NCI-H1694 treated with DMSO at 0.1 percent for 48 hours (cell line): ENCODE data around the gene IPO11.
A peak's percentile ranks its signal among the peaks of the same experiment; 100 is the strongest.
"Not testable (repeated sequence)": the region's sequence is repeated elsewhere in the genome, so short reads cannot be mapped to it uniquely, and the experiment has no call there.

Source experiments
- DNase-seq: peaks from one replicate; lab custom pipeline; 2025; lab: John Stamatoyannopoulos, UW

IPO11 gene

GRCh38 chr5:62450259-62450658, 37.7 kb downstream of the IPO11 start:
- no peak for DNase-seq

DNA sequence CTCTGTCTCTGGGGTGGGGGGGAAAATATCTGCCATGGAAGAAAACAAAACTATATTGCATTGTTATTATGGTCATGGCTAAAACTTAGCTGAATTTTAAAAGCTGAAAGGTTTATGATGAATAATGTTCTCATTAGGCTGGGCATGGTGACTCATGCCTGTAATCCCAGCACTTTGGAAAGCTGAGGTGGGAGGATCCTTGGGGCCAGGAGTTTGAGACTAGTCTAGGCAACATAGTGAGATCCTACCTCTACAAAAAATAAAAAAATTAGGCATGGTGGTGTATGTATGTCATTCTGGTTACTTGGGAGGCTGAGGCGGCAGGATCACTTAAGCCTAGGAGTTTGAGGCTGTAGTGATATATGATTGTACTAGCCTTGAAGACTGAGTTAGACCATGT, 44.5 kb downstream of the IPO11 start:
- no peak for DNase-seq

DNA sequence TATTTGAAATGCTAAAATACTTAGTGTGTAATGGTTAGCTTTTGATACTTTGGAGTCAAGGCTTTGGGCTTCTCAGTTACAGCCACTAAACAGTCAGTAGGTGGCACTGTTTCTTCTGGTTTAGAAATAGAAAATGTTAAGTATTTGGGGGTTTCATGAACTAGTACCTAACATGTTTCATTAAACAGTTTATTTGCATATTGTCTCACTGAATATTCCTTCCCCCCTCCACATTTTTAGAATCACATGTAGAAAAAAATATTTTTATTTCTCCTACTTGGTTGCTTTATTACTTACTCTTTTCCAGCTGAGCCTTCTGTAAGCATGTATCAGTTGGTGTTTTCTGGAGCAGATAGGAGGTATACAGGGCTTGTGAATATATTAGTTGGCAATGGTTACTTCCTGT, 48.0 kb downstream of the IPO11 start:
- DNase-seq: peak; percentile 53

GRCh38 chr5:62461561-62461960, 49.0 kb downstream of the IPO11 start:
- no peak for DNase-seq

DNA sequence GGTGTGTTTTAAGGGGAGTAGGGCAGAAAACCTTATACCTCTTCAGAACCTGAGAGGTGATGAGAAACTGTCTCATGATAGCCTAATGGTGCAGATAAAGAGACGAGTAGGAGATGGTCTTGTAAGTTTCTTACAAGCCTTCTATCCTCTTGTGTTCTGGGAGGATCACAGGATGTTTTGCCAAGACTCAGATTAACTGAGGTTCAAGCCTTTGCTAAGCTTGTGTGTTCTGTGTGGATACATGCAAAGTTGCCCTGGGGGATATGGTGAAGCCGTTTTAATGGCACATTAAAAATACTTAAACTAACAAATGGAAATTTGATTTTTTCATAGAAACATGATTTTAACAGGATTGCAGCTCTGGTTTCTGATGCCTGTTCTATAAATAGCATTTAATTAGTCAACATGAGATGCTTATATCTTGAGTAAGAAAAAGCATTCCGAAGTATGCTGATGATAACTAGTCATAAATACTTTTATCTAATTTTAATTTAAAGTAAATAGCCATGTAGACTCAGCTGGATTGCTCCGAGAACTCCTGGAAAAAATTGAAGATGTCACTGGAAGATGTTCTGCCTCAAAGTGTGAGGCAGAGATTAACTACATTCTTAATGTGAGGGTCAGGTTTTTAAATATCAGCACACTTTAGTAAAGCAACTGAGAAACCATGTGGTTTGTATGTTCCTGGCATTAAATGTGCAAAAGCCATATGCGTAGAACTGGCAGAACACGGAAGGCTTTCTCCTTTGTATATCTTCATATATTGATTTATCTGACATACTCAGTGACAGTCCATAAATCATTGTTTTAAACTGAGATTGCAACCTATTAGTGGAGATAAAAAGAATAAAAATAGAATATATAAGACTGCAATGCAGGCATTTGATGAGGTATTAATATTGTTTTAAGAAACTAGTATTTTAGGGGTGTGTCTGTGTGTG, 53.7 kb downstream of the IPO11 start:
- no peak for DNase-seq

GRCh38 chr5:62473209-62473608, 60.6 kb downstream of the IPO11 start:
- DNase-seq: no peak

GRCh38 chr5:62475072-62475471, 62.5 kb downstream of the IPO11 start:
- DNase-seq: no peak

DNA sequence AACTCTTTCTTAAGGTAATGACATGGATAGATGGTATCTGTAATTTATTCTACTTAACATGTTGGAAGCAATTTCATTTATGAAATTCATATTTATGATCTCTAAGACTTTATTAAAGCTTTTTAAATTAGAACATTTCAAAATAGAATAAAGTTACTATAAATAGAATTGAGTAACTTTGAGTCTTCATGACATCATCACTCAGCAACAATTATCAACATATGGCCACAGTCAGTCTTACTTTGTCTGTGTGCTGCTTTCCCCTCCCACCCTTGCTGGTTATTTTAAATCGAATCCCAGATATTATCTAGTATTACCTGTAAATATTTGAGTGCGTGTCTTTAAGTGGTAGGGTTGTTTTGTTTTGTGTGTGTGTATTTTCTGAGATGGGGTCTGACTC, 65.2 kb downstream of the IPO11 start:
- no peak for DNase-seq

- no peak for DNase-seq
These were observed 71.0 kb downstream of the IPO11 start for GRCh38 chr5:62483556-62483955.

- no peak for DNase-seq
These were observed 74.1 kb downstream of the IPO11 start for GRCh38 chr5:62486672-62487071.

DNA sequence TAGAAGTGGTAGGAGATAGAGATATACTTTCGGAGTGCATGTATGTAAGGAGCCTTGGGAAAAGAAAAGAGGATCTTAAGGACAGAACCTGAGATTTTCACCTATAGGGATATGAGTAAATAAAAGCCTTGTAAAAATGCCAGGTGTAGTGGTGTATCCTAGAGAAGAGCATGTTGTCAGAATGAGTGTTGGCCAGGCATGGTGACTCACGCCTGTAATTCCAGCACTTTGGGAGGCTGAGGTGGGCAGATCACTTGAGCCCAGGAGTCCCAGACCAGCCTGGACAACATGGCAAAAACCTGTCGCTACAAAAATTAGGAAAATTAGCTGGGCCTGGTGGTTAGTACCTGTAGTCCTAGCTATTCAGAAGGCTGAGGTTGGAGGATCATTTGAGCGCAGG, 76.0 kb downstream of the IPO11 start:
- no peak for DNase-seq

- no peak for DNase-seq
These were observed 76.9 kb downstream of the IPO11 start for GRCh38 chr5:62489471-62489870.

DNA sequence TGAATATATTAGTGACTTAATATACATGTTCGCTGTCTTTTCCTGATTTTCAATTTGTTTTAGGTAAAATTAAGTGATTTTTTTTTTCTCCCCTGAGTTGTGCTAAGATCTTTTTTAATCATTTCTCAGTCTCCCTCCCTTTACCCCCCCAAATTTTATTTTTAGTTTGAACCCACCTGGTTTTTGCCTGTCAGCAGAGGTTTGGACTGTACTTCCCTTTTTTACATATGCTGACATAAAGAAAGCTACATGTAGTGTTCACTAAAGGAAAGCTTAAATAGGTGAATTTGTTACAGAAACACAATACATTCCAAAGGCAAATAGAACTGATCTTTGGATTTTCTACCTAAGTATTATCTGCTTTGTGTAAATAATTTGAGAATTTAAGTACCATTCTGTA, 82.2 kb downstream of the IPO11 start:
- no peak for DNase-seq

DNA sequence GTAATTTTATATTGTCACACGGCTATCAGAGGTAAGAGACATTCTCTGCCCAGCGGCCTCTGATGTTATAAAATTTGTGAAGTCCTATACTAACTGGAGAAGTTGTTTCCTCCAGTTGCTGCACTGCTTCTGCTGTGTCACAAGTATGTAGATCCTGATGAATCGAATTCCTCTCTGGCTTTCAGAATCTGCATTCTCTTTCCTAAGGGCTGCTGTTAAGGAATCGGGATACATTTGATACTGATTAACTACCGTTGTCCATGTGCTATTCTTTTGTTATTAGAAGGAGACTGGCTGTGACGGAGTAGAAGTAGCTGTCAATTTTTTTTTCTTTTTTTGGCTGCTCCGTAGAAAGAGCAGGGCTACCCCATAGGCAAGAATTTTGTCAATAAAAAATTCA, 84.3 kb downstream of the IPO11 start:
- no peak for DNase-seq

DNA sequence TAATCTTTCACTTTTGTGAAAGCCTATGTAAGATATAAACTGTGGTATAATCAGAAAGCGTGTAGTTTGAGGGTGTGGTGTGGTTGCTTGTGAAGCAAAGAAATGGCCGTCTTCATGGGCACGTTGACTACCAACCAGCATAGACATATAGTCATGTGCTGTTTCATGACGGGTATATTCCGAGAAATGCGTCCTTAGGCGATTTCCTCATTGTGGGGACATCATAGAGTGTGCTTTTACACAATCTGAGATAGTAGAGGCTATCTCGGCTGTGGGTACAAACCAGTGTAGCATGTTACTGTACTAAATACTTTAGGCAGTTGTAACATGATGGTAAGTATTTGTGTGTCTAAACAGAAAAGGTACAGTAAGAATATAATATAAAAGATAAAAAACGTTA, 86.4 kb downstream of the IPO11 start:
- DNase-seq: no peak

- DNase-seq: no peak
These were observed 87.2 kb downstream of the IPO11 start for GRCh38 chr5:62499756-62500155.

DNA sequence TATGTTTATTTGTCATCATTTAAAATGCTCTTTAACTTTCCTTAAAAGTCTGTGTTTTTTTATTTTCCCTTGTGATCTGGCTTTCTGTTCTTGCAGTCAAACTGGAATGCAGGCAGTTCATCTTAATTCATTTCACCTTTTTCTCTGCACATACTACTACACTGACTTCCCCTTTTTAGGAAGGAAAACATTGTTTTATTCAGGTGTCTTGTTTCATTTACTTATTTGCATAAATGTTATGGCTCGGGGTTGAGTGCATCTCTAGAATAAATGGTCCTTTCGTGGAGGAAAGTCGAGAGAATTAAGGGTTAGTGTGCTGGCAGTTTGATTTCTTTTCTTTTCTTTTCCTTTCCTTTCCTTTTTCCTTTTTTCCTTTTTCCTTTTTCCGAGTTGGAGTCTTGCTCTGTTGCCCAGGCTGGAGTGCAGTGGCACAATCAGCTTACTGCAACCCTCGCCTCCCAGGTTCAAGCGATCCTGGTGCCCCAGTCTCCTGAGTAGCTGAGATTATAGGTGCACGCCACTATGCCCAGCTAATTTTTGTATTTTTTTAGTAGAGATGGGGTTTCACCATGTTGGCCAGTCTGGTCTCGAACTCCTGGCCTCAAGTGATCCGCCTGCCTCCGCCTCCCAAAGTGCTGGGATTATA, 90.0 kb downstream of the IPO11 start:
- DNase-seq: no peak

DNA sequence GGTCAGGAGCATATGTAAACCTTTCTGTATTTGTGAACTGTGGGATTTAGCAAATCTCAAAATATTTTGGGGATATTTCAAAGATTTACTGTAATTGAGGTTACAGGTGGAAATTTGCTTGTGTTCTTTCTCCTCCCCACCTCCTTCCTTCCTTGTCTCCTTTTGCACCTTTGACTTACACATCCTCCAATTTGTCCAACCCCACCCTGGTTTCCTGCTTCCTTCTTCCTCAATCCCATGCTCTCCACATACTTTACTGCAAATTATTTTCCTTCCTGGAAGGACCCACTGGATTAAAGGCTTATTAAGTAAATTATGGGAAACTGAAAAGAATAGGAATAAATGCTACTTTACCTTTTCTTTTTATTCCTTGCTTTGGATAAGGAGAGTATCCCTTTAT, 91.6 kb downstream of the IPO11 start:
- DNase-seq: no peak

DNA sequence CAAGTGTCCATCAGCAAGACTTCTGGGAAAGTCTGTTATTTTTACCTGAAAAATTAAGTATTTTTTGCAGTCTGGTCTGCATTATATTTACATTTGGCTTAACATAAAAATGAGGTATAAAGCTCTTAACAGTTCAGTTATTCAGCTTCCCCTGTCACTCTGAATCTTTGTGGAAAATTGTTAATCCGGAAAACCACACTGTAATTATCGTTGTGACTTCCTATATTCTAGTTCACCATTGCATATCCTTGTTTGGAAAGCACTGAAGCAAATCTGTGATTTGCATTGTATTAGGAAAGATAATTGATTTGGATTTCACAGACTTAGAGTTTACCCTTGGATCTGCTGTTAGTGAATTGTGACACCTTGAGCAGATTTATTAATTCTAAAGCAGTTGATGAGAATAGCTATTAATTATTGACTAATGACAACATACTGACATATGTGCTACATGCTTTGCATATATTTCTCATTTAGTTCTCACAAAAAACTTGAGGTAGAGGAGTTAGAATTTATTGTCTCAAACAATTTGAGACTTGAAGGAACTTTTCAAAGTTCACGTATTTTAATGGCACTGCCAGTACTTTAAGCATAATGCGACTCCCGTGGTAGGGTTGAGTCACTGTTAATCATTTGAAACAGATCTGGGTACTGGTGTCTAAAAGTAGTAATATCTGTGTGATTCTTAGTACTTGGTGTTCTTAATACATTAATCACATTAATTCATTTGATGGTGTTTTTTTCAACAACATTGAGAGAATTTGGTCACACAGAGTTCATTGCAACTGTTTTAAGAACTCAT, 94.3 kb downstream of the IPO11 start:
- no peak for DNase-seq

- DNase-seq: not testable (repeated sequence)
These were observed 96.2 kb downstream of the IPO11 start for GRCh38 chr5:62508760-62509159.

- DNase-seq: no peak
These were observed 97.2 kb downstream of the IPO11 start for GRCh38 chr5:62509806-62510205.

- DNase-seq: not testable (repeated sequence)
These were observed 100.5 kb downstream of the IPO11 start for GRCh38 chr5:62513085-62513484.
